ENCODE results near the gene COPS7B.

COPS7B gene

GRCh38 chr2:231786917-231787292 is 660 bp downstream of the COPS7B start:
- no peak for DNase-seq

- no peak for DNase-seq
These were observed 4.9 kb downstream of the COPS7B start for GRCh38 chr2:231791107-231791506.

DNA sequence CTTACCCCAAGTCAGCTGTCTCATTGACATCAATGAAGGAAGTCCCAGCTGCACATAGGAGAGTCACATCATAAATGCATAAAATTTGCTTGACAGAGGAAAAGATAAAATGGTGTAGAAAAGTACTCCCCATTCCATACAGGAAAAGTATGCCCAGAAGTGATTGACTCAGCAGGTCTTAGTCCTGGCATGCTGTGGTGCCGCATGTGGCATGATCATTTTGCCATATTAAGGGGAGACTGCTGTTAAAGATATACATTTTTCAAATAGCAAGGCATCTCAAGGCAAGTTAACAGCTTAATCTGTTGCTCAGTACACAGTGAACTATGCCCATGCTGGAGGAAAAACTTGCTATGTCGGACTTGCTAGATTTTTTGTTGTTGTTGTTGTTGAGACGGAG is 8.1 kb downstream of the COPS7B start:
- no peak for DNase-seq

DNA sequence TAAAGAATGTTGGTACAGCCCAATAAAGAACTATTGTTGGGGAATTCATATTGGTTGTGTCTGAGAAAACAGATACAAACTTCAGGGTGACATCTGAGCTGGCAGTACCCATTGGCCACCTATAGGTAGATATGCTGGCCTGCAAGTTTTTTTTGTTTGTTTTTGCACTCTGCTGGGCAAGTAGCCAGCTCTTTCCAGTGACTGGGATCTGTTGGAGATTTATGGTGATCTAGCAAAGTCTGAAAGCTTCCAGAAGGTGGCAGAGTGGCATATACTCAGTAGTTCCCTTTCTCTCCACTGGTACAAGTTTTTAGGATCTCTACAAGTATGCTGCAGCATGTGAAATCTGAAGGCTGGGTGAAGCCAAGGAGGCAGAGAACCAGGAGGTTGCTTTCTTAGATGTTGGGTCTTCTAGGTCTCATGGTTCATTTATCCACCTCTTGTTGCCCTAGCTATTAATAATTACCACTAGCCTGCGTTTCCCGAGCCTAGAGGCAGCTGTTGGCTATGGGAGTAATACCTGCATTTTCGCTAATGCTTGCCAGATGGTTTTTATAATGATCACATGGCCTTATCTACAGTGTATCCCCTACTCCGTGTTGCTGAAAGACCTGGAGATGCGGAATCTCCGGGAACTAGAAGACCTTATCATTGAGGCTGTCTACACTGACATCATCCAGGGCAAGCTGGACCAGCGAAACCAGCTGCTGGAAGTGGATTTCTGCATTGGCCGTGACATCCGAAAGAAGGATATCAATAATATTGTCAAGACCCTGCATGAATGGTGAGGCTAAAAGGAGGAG is 9.5 kb downstream of the COPS7B start:
- DNase-seq, result peak; percentile 23 to 60

GRCh38 chr2:231800493-231801091 is 14.3 kb downstream of the COPS7B start:
- peak in 1 of 2 experiments; percentile 3 for DNase-seq

GRCh38 chr2:231803501-231804138 is 17.4 kb downstream of the COPS7B start:
- DNase-seq, result no peak

- no peak for DNase-seq
These were observed 20.8 kb downstream of the COPS7B start for GRCh38 chr2:231807020-231807419.

GRCh38 chr2:231810905-231811304 is 24.7 kb downstream of the COPS7B start:
- DNase-seq, result no peak

DNA sequence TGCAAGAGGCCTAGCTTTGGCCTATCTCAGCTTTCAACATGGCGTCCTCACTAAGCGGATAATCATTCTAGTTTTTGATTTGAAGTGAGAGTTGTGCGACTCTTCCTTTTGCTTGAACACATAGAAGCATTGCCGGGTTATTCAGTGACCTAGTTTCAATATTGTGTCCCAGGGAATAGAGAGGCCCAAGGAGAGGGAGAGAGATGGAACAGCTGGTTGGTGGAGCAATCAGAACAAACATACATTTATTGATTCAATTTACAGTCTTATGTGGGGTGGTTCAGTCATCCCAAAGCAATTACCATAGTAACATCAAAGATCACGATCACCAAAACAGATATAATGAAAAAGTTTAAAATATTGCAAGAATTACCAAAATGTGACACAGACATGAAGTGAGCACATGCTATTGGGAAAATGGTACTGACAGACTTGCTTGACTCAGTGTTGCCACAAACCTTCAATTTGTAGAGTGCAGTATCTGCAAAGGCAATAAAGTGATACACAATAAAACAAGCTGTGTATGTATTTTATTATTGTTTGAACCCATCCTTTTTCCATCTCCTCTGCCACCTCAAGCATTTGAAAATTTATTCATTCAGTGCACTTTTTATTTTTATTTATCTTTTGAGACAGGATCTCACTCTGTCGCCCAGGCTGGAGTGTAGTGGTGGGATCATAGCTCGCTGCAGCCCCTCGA is 30.2 kb downstream of the COPS7B start:
- DNase-seq, result no peak

DNA sequence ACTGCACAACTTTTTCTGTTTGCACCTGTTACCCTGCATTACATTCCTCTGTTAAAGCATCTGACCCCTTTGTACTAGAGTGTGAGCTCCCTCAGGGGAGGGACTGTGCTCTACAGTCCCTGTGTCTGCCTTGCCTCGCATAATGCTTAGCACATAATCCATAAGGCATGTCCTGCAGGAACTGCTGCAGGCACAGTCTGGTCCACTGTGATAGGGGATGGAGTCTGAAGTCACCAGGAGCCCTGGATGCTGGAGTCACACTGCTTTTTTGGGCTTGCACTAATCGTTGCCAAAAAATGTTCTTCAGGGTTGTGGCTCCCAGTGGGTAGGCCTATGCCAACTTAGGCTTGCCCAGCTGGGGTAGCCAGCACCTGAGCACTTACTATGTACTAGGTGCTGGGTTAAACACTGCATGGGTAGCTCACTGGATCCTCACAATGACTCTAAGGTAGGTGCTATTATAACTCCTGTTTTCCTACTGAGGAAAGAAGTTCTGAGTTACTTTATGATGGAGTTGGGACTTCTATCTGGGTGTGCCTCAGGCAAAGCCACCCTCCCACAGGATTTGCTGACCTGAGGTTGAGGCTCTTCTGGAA is 33.3 kb downstream of the COPS7B start:
- DNase-seq, result no peak

- no peak for DNase-seq
These were observed 34.6 kb downstream of the COPS7B start for GRCh38 chr2:231820786-231821303.

DNA sequence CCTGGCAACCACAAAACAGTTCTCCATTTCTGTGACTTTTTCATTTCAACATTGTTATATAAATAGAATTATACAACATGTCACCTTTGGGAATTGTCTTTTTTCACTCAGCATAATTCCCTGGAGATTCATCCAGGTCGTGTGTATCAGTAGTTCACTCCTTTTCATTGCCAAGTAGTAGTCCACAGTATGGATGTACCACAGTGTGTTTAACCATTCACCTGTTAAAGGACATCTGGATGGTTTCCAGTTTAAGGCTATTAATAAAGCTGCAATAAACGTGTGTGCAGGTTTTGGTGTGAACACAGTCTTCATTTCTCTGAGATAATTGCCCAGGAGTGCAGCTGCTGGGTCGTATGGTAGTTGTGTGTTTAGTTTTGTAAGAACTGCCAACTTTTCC is 35.7 kb downstream of the COPS7B start:
- DNase-seq, result no peak

- DNase-seq, result no peak
These were observed 66.9 kb downstream of the COPS7B start for GRCh38 chr2:231853105-231853504.

DNA sequence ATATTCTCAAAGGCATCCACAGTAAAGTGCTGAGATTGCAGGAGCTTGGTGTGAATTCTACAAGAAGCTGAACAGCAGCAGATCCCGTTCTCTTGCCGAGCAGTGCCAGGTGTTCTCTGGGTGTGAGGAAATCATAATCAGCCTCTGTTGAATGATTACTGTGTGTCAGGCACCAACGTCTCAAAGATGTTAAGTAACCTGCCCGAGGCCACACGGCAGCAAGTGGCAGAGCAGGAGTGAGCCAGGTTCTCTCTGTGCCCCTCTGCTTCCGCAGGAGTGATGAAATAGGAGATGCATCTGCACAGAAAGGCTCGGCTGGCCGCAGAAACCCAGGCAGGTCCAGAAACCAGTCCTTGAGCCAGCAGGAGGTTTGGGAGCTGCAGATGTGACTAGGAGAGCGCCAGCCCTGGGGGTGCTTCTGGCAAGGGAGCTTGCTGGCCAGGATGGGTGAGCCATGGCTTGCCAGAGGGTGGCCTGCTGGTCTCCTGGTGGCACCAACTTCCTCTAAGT is 68.4 kb downstream of the COPS7B start:
- no peak for DNase-seq

GRCh38 chr2:231856959-231857358 is 70.7 kb downstream of the COPS7B start:
- no peak for DNase-seq

All from NCI-H446 (cell line).